Fibroblast of lung (primary cell): Measurements from ENCODE around the gene PTRH2. TPM values are rescaled to one million over a fixed set of nuclear protein-coding genes. Genes with fewer than 3 reads are reported as not detected.

Source experiments
- DNase-seq, 2 donors: peaks; one replicate each; pipeline versions ENCODE4 v3.0.0 to v3.0.0-alpha.2; 2010; ENCODE audit warnings: low read depth in 2 of 2
- H2AFZ ChIP-seq: 2 replicates; pipeline ENCODE4 v1.5.1; 2012; ENCODE audit warnings: low read length, control low read depth, inconsistent platforms
- H3K27ac ChIP-seq: 2 replicates; pipeline ENCODE4 v1.5.1; 2011; ENCODE audit warnings: low read length, control low read depth; ENCODE audit not compliant: insufficient read depth
- H3K27me3 ChIP-seq: 2 replicates; pipeline ENCODE4 v1.5.1; 2011; ENCODE audit warnings: mild to moderate bottlenecking, low read length; ENCODE audit not compliant: control insufficient read depth, insufficient read depth
- H3K36me3 ChIP-seq: 2 replicates; pipeline ENCODE4 v1.5.1; 2011; ENCODE audit warnings: low read length; ENCODE audit not compliant: control insufficient read depth, insufficient read depth
- H3K4me1 ChIP-seq: 2 replicates; pipeline ENCODE4 v1.5.1; 2011; ENCODE audit warnings: low read length; ENCODE audit not compliant: control insufficient read depth, insufficient read depth; ENCODE audit errors: extremely low read depth
- H3K4me2 ChIP-seq: 2 replicates; pipeline ENCODE4 v1.5.1; 2011; ENCODE audit warnings: low read length, control low read depth; ENCODE audit not compliant: insufficient read depth; ENCODE audit errors: extremely low read depth
- H3K4me3 ChIP-seq, 4 experiments: fragments of 200-600 bp in 1 of 4; sonication (generic) in 1 of 4; replicated peaks in 1 of 4; 2 replicates each; pipeline ENCODE4 v1.5.1; 2011 to 2016; ENCODE audit warnings: low read length in 4 of 4, low read depth in 3 of 4, mild to moderate bottlenecking in 3 of 4, control low read depth in 2 of 4, inconsistent platforms in 1 of 4, mixed read lengths in 1 of 4; ENCODE audit not compliant: insufficient read depth in 1 of 4; ENCODE audit errors: control extremely low read depth in 1 of 4
- H3K79me2 ChIP-seq: 2 replicates; pipeline ENCODE4 v1.5.1; 2012; ENCODE audit warnings: mild to moderate bottlenecking, low read length, inconsistent platforms; ENCODE audit not compliant: control insufficient read depth, insufficient read depth
- H3K9ac ChIP-seq: 2 replicates; pipeline ENCODE4 v1.5.1; 2011; ENCODE audit warnings: mild to moderate bottlenecking, low read length, control low read depth; ENCODE audit not compliant: insufficient read depth
- H3K9me3 ChIP-seq: 2 replicates; pipeline ENCODE4 v1.5.1; 2012; ENCODE audit warnings: low read depth, low read length; ENCODE audit not compliant: control insufficient read depth, insufficient read depth
- H4K20me1 ChIP-seq: 2 replicates; pipeline ENCODE4 v1.5.1; 2011; ENCODE audit warnings: low read length; ENCODE audit not compliant: control insufficient read depth, insufficient read depth; ENCODE audit errors: extremely low read depth
- CTCF ChIP-seq, 2 donors: IDR thresholded peaks in 1 of 2; conservative IDR thresholded peaks in 1 of 2; 1 replicate in 1 of 2; 2 replicates in 1 of 2; pipeline ENCODE4 v1.5.1; 2011 to 2012; ENCODE audit warnings: low read length in 2 of 2, control low read depth in 1 of 2, inconsistent platforms in 1 of 2, low read depth in 1 of 2, mild to moderate bottlenecking in 1 of 2
- EZH2 ChIP-seq: IDR thresholded peaks from 2 replicates; pipeline ENCODE4 v1.5.1; 2012; ENCODE audit warnings: low read length, control low read depth, mild to moderate bottlenecking; ENCODE audit errors: missing control alignments
- polyA plus RNA-seq, 2 donors: library from polyadenylated mRNA; depleted of rRNA in 1 of 2; stranded (reverse) in 1 of 2; unstranded in 1 of 2; fragments of >200 nt; gene quantifications; 2 replicates each; pipeline ENCODE4 v1.2.1, GENCODE V29; 2011 to 2012; ENCODE audit warnings: missing spikeins in 1 of 2
- total RNA-seq: library from RNA; depleted of rRNA; stranded (reverse); fragments of >200 nt; gene quantifications from 2 replicates; pipeline ENCODE4 v1.2.1, GENCODE V29; 2014

The PTRH2 gene
- total and polyA plus RNA-seq, 2 donors (not counting 1 experiment from before 2014, with no cell fraction given): 26.3 to 60.5 TPM

DNA sequence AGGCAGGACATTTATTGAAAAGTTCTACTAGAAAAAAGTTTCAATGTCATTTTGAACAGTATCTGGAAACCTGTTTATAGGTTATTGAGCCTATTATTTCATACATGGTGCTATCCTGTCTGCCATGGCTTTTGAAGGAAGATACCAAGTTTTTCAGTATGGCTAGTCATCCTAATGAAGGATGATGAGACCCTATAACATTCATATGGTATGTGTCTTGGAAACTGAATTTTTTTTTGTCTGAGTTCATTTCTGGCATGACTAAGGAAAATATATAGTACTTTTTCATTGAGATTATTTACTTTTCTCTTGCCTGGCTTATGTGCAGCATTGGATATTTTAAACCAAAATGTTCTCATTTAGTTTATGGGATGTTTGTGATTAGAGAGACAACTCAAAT lies 57.3 kb downstream of the PTRH2 start:
- Histone ChIP-seq H3K27me3 (no peaks in the 10 kb centered on the region), H3K79me2 (peaks cover 74% of the 10 kb centered on the region), H3K4me1 (peaks cover 4% of the 10 kb centered on the region), H2AFZ (no peak overlapping the region), H3K9ac (no peak overlapping the region), H3K27ac (no peak overlapping the region), H3K9me3 (no peaks in the 10 kb centered on the region), H3K4me3 (no peak overlapping the region), H3K4me2 (no peak overlapping the region), H3K36me3 (peaks cover 16% of the 10 kb centered on the region), H4K20me1 (no peaks in the 10 kb centered on the region)
- DNase-seq: no peak
- TF ChIP-seq CTCF (conservative IDR thresholded peaks at IDR 0.05 in 1 of 2, IDR thresholded peaks at IDR 0.05 in 1 of 2; ENCODE audit: low read depth in 1 of 2, low read length in 2 of 2): no peak
- TF ChIP-seq EZH2: no peak

Other genes with a start within 250 kb of the PTRH2 start
- 58.6 and 70.9 TPM in 2 replicates for gene DHX40, start 141.8 kb downstream of the PTRH2 start, total RNA-seq
- 32.6 and 41.9 TPM in 2 replicates for gene DHX40, start 141.8 kb downstream of the PTRH2 start, polyA plus RNA-seq
- 327 and 468 TPM in 2 replicates for gene CLTC, start 87.5 kb downstream of the PTRH2 start, total RNA-seq
- 621 and 833 TPM in 2 replicates for gene CLTC, start 87.5 kb downstream of the PTRH2 start, polyA plus RNA-seq
- gene VMP1, start 224 bp upstream of the PTRH2 start, total RNA-seq: 210 and 235 TPM in 2 replicates
- gene VMP1, start 224 bp upstream of the PTRH2 start, polyA plus RNA-seq: 96.5 and 125 TPM in 2 replicates
- 4.6 and 5.6 TPM in 2 replicates for gene TUBD1, start 185.5 kb upstream of the PTRH2 start, total RNA-seq
- gene TUBD1, start 185.5 kb upstream of the PTRH2 start, polyA plus RNA-seq: 3.6 TPM in 2 replicates
- gene RPS6KB1, start 185.7 kb upstream of the PTRH2 start, total RNA-seq: 21.3 and 21.6 TPM in 2 replicates
- 14.8 and 16.0 TPM in 2 replicates for gene RPS6KB1, start 185.7 kb upstream of the PTRH2 start, polyA plus RNA-seq